IMR-90 (cell line): ENCODE measurements around the gene VNN1. TPM values are rescaled to one million over a fixed set of nuclear protein-coding genes. Genes with fewer than 3 reads are reported as not detected.

Source experiments
- ATAC-seq: fragments of 200-7000 bp; cut with Tn5 transposase; 2 replicates; pipeline ENCODE4 v1.9.1; 2020; ENCODE audit warnings: low read depth, mild to moderate bottlenecking, moderate library complexity
- BruUV-seq: library from RNA; stranded (reverse); fragments of 400-500 nt; replicated peaks from 2 replicates; lab custom pipeline; 2021; lab: Mats Ljungman, UMichigan
- CTCF ChIA-PET: fragments of 300-600 bp; formaldehyde crosslinking; extraction: SDS; loops from one replicate; lab custom pipeline; 2021; ENCODE audit warnings: antibody characterized with exemption; lab: Yijun Ruan, JAX
- POLR2A ChIA-PET: fragments of 300-600 bp; sonication (Branson Sonifier 250); formaldehyde crosslinking; loops from one replicate; lab custom pipeline; 2022; ENCODE audit warnings: antibody characterized with exemption; ENCODE audit not compliant: unreplicated experiment; lab: Charles Lee
- DNase-seq: peaks from one replicate; pipeline ENCODE4 v3.0.0; 2013
- H2AFZ ChIP-seq: replicated peaks from 2 replicates; pipeline ENCODE3; 2013; ENCODE audit warnings: low read length, mild to moderate bottlenecking; ENCODE audit not compliant: poor library complexity
- H2AK5ac ChIP-seq: 2 replicates; pipeline ENCODE4 v1.6.1; 2013; ENCODE audit warnings: low read depth, low read length, inconsistent platforms
- H2AK9ac ChIP-seq: replicated peaks from 2 replicates; pipeline ENCODE3; 2013; ENCODE audit warnings: mild to moderate bottlenecking, low read depth, low read length, moderate library complexity; ENCODE audit not compliant: poor library complexity
- H2BK120ac ChIP-seq: 2 replicates; pipeline ENCODE4 v1.6.1; 2013; ENCODE audit warnings: low read depth, low read length, inconsistent platforms
- H2BK15ac ChIP-seq: 3 replicates; pipeline ENCODE4 v1.6.1; 2013; ENCODE audit warnings: low read depth, low read length, inconsistent platforms
- H2BK20ac ChIP-seq: 2 replicates; pipeline ENCODE4 v1.6.1; 2013; ENCODE audit warnings: low read depth, mild to moderate bottlenecking, inconsistent platforms, low read length, moderate library complexity
- H2BK5ac ChIP-seq: 2 replicates; pipeline ENCODE4 v1.6.1; 2013; ENCODE audit warnings: mild to moderate bottlenecking, low read depth, low read length, inconsistent platforms; ENCODE audit not compliant: poor library complexity, severe bottlenecking
- H3K14ac ChIP-seq: replicated peaks from 2 replicates; pipeline ENCODE4 v1.6.1; 2013; ENCODE audit warnings: low read depth, low read length, inconsistent platforms
- H3K18ac ChIP-seq: 2 replicates; pipeline ENCODE4 v1.6.1; 2013; ENCODE audit warnings: low read depth, low read length, control low read depth
- H3K23ac ChIP-seq: 2 replicates; pipeline ENCODE4 v1.6.1; 2013; ENCODE audit warnings: low read depth, low read length, inconsistent platforms
- H3K27ac ChIP-seq: 2 replicates; pipeline ENCODE4 v1.5.1; 2013; ENCODE audit warnings: mild to moderate bottlenecking, control low read depth, low read length; ENCODE audit not compliant: insufficient read depth
- H3K27me3 ChIP-seq: 2 replicates; pipeline ENCODE4 v1.6.1; 2013; ENCODE audit warnings: low read length; ENCODE audit not compliant: control insufficient read depth, insufficient read depth
- H3K36me3 ChIP-seq: 2 replicates; pipeline ENCODE4 v1.6.1; 2013; ENCODE audit warnings: low read length, mixed read lengths; ENCODE audit not compliant: control insufficient read depth, insufficient read depth
- H3K4ac ChIP-seq: 2 replicates; pipeline ENCODE4 v1.6.1; 2013; ENCODE audit warnings: low read depth, low read length, inconsistent platforms
- H3K4me1 ChIP-seq: 2 replicates; pipeline ENCODE4 v1.6.1; 2013; ENCODE audit warnings: low read length, mixed read lengths; ENCODE audit not compliant: control insufficient read depth, insufficient read depth
- H3K4me2 ChIP-seq: 2 replicates; pipeline ENCODE4 v1.6.1; 2013; ENCODE audit warnings: low read depth, mild to moderate bottlenecking, control low read depth, low read length, moderate library complexity
- H3K4me3 ChIP-seq: 2 replicates; pipeline ENCODE4 v1.5.1; 2013; ENCODE audit warnings: low read depth, mild to moderate bottlenecking, control low read depth, low read length, moderate library complexity; ENCODE audit not compliant: insufficient read depth
- H3K56ac ChIP-seq: 2 replicates; pipeline ENCODE4 v1.6.1; 2013; ENCODE audit warnings: low read length, inconsistent platforms; ENCODE audit not compliant: insufficient read depth; ENCODE audit errors: extremely low read depth
- H3K79me1 ChIP-seq, 2 experiments: 2 replicates each; pipeline ENCODE4 v1.6.1; 2013; ENCODE audit warnings: low read length in 2 of 2, inconsistent platforms in 1 of 2, low read depth in 1 of 2
- H3K9ac ChIP-seq: 2 replicates; pipeline ENCODE4 v1.6.1; 2013; ENCODE audit warnings: low read depth, low read length, control low read depth
- H3K9me1 ChIP-seq: 2 replicates; pipeline ENCODE4 v1.6.1; 2013; ENCODE audit warnings: low read length, inconsistent platforms; ENCODE audit not compliant: insufficient read depth
- H3K9me3 ChIP-seq: 2 replicates; pipeline ENCODE4 v1.6.1; 2013; ENCODE audit warnings: low read length; ENCODE audit not compliant: control insufficient read depth, insufficient read depth
- H4K20me1 ChIP-seq: 2 replicates; pipeline ENCODE4 v1.6.1; 2013; ENCODE audit warnings: low read length, inconsistent platforms; ENCODE audit not compliant: insufficient read depth
- H4K5ac ChIP-seq: 2 replicates; pipeline ENCODE4 v1.6.1; 2013; ENCODE audit warnings: mild to moderate bottlenecking, low read depth, low read length, control low read depth
- H4K8ac ChIP-seq, 2 experiments: 2 replicates each; pipeline ENCODE4 v1.6.1; 2013; ENCODE audit warnings: low read depth in 2 of 2, low read length in 2 of 2, control low read depth in 1 of 2, inconsistent platforms in 1 of 2
- H4K91ac ChIP-seq: 2 replicates; pipeline ENCODE4 v1.6.1; 2013; ENCODE audit warnings: low read depth, low read length, inconsistent platforms; ENCODE audit not compliant: insufficient read depth
- BHLHE40 ChIP-seq: fragments of 150-350 bp; IDR thresholded peaks from 2 replicates; pipeline ENCODE4 v1.6.1; 2016; ENCODE audit warnings: mild to moderate bottlenecking, low read depth, low read length
- MAZ ChIP-seq: IDR thresholded peaks from 2 replicates; pipeline ENCODE4 v1.6.1; 2012; ENCODE audit warnings: low read depth, mild to moderate bottlenecking, low read length, improper control_type of control experiment, moderate library complexity, borderline replicate concordance
- RAD21 ChIP-seq: IDR thresholded peaks from 2 replicates; pipeline ENCODE4 v1.6.1; 2012; ENCODE audit warnings: low read length, improper control_type of control experiment
- RCOR1 ChIP-seq: IDR thresholded peaks from 2 replicates; pipeline ENCODE4 v1.6.1; 2012; ENCODE audit warnings: mild to moderate bottlenecking, low read length, improper control_type of control experiment; ENCODE audit not compliant: insufficient replicate concordance
- RFX5 ChIP-seq: IDR thresholded peaks from 2 replicates; pipeline ENCODE4 v1.8.0; 2012; ENCODE audit warnings: low read depth, mild to moderate bottlenecking, low read length, moderate library complexity
- SMC3 ChIP-seq: fragments of 150-350 bp; IDR thresholded peaks from 2 replicates; pipeline ENCODE4 v1.6.1; 2016; ENCODE audit warnings: low read depth, mild to moderate bottlenecking, antibody characterized with exemption, low read length, moderate library complexity
- WGBS, 2 experiments: methylation state at CpG; one replicate each; pipeline versions ENCODE4 v1.1.5 to v1.1.7; 2013; ENCODE audit warnings: missing lambda C conversion rate in 2 of 2; ENCODE audit not compliant: insufficient read length in 1 of 2; ENCODE audit errors: extremely low coverage in 2 of 2; 5-methylcytosine and 5-hydroxymethylcytosine counted together
- dilution Hi-C: fragments of 300-500 bp; cut with HindIII; formaldehyde crosslinking; loops from one replicate; pipeline ENCODE4 v1.14.3; 2018; ENCODE audit warnings: low sequenced_read_pairs; ENCODE audit not compliant: unreplicated experiment
- in situ Hi-C: fragments of 300-500 bp; cut with MboI; formaldehyde crosslinking; loops from 3 replicates; pipeline ENCODE4 v1.14.3; 2019; ENCODE audit warnings: low sequenced_read_pairs, inconsistent platforms, mixed read lengths
- intact Hi-C: fragments of 100-400 bp; cut with micrococcal nuclease; formaldehyde crosslinking; loops from 2 replicates; pipeline ENCODE4 v1.10.0; 2022
- polyA plus RNA-seq, 3 experiments: library from polyadenylated mRNA; depleted of rRNA; stranded (reverse); fragments of >200 nt; gene quantifications; 2 replicates each; pipeline ENCODE4 v1.2.3, GENCODE V29; 2012; ENCODE audit warnings: low replicate concordance in 1 of 3
- total RNA-seq: library from RNA; depleted of rRNA; stranded (reverse); fragments of >200 nt; gene quantifications from 2 replicates; pipeline ENCODE4 v1.2.3, GENCODE V29; 2012; rRNA removed

Gene VNN1
- total and polyA plus RNA-seq, 2 of the 4 experiments (the other 2 are of a cell fraction): 0.07 TPM; not detected in 1

DNA sequence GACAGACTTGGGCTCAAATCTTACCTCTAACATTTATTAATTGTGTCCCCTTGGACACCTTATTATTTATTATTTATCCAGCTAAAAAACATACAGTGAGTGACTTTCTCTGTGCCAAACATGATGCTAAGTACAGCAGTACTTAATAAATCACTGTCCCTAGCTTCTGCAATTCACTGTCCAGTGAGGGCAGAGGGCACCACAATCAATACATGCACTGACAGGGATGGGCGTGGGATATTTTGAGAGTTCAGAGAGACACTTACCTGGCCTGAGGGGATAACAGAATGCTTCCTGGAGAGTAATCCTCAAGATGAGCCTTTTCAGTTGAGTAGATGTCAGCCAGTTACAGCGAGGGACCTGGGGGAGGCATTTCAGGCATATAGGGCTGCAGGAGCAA is 80.5 kb downstream of the VNN1 start:
- POLR2A ChIA-PET: no interaction called here
- Histone ChIP-seq H2AK9ac (no peak overlapping the region), H3K4me1 (no peaks in the 10 kb centered on the region), H3K27ac (no peak overlapping the region), H4K5ac (no peak overlapping the region), H2BK15ac (no peak overlapping the region), H3K4me3 (no peak overlapping the region), H3K56ac (no peak overlapping the region), H2AK5ac (no peak overlapping the region), H2AFZ (peak overlapping the region; percentile 44), H4K20me1 (no peaks in the 10 kb centered on the region), H2BK20ac (no peak overlapping the region), H3K9ac (no peak overlapping the region), H4K91ac (no peak overlapping the region), H3K14ac (no peak overlapping the region), H4K8ac (no peak overlapping the region), H2BK120ac (no peak overlapping the region), H3K36me3 (no peaks in the 10 kb centered on the region), H3K27me3 (peaks cover 28% of the 10 kb centered on the region), H3K79me1 (no peaks in the 10 kb centered on the region), H3K9me3 (no peaks in the 10 kb centered on the region), H3K18ac (no peak overlapping the region), H2BK5ac (no peak overlapping the region), H3K23ac (no peak overlapping the region), H3K9me1 (no peaks in the 10 kb centered on the region), H3K4ac (no peak overlapping the region), H3K4me2 (no peak overlapping the region)
- intact Hi-C loops: no loop called here
- no peak for DNase-seq
- ATAC-seq: no peak
- CTCF ChIA-PET: no interaction called here
- no TSS peak for BruUV-seq
- in situ Hi-C loops: no loop called here
- TF ChIP-seq BHLHE40 (no peak), SMC3 (no peak), MAZ (no peak), RAD21 (no peak), RCOR1 (no peak), RFX5 (no peak)
- dilution Hi-C loops: no loop called here
- 44% methylated on average over 1 of the region's 2 CpGs; no CpG with 5 or more reads in 1 of the 2 experiments for whole genome bisulfite sequencing, 2 experiments

Other genes starting within 250 kb of the VNN1 start
- gene STX7, start 200.9 kb downstream of the VNN1 start, total RNA-seq: 26.1 and 35.1 TPM in 2 replicates
- gene STX7, start 200.9 kb downstream of the VNN1 start, polyA plus RNA-seq (2012; rRNA removed): 13.3 and 16.5 TPM in 2 replicates
- not detected in 2 replicates for gene TAAR9, start 175.8 kb downstream of the VNN1 start, total RNA-seq
- not detected in 2 replicates for gene TAAR9, start 175.8 kb downstream of the VNN1 start, polyA plus RNA-seq (2012; rRNA removed)
- gene TAAR8, start 161.4 kb downstream of the VNN1 start, total RNA-seq: not detected in 2 replicates
- not detected in 2 replicates for gene TAAR8, start 161.4 kb downstream of the VNN1 start, polyA plus RNA-seq (2012; rRNA removed)
- gene TAAR6, start 143.7 kb downstream of the VNN1 start, total RNA-seq: not detected in 2 replicates
- not detected in 2 replicates for gene TAAR6, start 143.7 kb downstream of the VNN1 start, polyA plus RNA-seq (2012; rRNA removed)
- gene TAAR5, start 124.3 kb downstream of the VNN1 start, total RNA-seq: not detected in 2 replicates
- gene TAAR5, start 124.3 kb downstream of the VNN1 start, polyA plus RNA-seq (2012; rRNA removed): not detected in 2 replicates
- not detected in 2 replicates for gene TAAR2, start 89.8 kb downstream of the VNN1 start, total RNA-seq
- not detected in 2 replicates for gene TAAR2, start 89.8 kb downstream of the VNN1 start, polyA plus RNA-seq (2012; rRNA removed)
- not detected in 2 replicates for gene TAAR1, start 54.9 kb downstream of the VNN1 start, total RNA-seq
- not detected in 2 replicates for gene TAAR1, start 54.9 kb downstream of the VNN1 start, polyA plus RNA-seq (2012; rRNA removed)
- gene VNN2, start 43.8 kb upstream of the VNN1 start, total RNA-seq: not detected in 2 replicates
- gene VNN2, start 43.8 kb upstream of the VNN1 start, polyA plus RNA-seq (2012; rRNA removed): not detected in 2 replicates
- gene SLC18B1, start 84.6 kb upstream of the VNN1 start, total RNA-seq: 2.5 and 6.4 TPM in 2 replicates
- gene SLC18B1, start 84.6 kb upstream of the VNN1 start, polyA plus RNA-seq (2012; rRNA removed): 1.7 and 2.4 TPM in 2 replicates
- 1,529 and 2,604 TPM in 2 replicates for gene RPS12, start 100.5 kb upstream of the VNN1 start, total RNA-seq
- 3,906 and 3,925 TPM in 2 replicates for gene RPS12, start 100.5 kb upstream of the VNN1 start, polyA plus RNA-seq (2012; rRNA removed)